ENCODE measurements around the gene MYRF. TPM values are rescaled to one million over a fixed set of nuclear protein-coding genes. Genes with fewer than 3 reads are reported as not detected.

Gene MYRF
- total and polyA plus RNA-seq, 9 of the 15 experiments (the other 6 are each of a cell fraction or from before 2014, with no cell fraction given): 2.3 to 25.8 (median 7.1) TPM

- TF ChIP-seq CREB3L1 (IDR thresholded peaks at IDR 0.05; ENCODE audit: borderline replicate concordance, low read depth) (peak; percentile 77; the same call in 1 of the 2 replicates), NELFE (IDR thresholded peaks at IDR 0.05; ENCODE audit: insufficient read depth, insufficient read length) (no peak), IRF1 (CRISPR knock-in tag; IDR thresholded peaks at IDR 0.05; ENCODE audit: borderline replicate concordance) (no peak), MTA3 (IDR thresholded peaks at IDR 0.05; ENCODE audit: borderline replicate concordance) (peak; percentile 96), ZNF398 (CRISPR knock-in tag; IDR thresholded peaks at IDR 0.05) (no peak), ZNF586 (CRISPR knock-in tag; conservative IDR thresholded peaks at IDR 0.05) (no peak), PHTF2 (CRISPR knock-in tag; IDR thresholded peaks at IDR 0.05) (no peak), ZBTB7A (IDR thresholded peaks at IDR 0.05; ENCODE audit: borderline replicate concordance, control insufficient read depth, low read depth, low read length) (peak; percentile 97), POU5F1 (IDR thresholded peaks at IDR 0.05; ENCODE audit: borderline replicate concordance, low read depth, low read length, partially characterized antibody) (no peak), SP1 (CRISPR knock-in tag; IDR thresholded peaks at IDR 0.05) (no peak; the same call in 1 of the 2 replicates), FIP1L1 (IDR thresholded peaks at IDR 0.05; ENCODE audit: low read depth, low read length, poor library complexity, severe bottlenecking) (peak; percentile 93), HSF4 (CRISPR knock-in tag; IDR thresholded peaks at IDR 0.05; ENCODE audit: borderline replicate concordance) (no peak)
- TF ChIP-seq, protein P1, sequence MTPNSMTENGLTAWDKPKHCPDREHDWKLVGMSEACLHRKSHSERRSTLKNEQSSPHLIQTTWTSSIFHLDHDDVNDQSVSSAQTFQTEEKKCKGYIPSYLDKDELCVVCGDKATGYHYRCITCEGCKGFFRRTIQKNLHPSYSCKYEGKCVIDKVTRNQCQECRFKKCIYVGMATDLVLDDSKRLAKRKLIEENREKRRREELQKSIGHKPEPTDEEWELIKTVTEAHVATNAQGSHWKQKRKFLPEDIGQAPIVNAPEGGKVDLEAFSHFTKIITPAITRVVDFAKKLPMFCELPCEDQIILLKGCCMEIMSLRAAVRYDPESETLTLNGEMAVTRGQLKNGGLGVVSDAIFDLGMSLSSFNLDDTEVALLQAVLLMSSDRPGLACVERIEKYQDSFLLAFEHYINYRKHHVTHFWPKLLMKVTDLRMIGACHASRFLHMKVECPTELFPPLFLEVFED (CRISPR knock-in tag; conservative IDR thresholded peaks at IDR 0.05): no peak
- TF ChIP-seq, protein P2, sequence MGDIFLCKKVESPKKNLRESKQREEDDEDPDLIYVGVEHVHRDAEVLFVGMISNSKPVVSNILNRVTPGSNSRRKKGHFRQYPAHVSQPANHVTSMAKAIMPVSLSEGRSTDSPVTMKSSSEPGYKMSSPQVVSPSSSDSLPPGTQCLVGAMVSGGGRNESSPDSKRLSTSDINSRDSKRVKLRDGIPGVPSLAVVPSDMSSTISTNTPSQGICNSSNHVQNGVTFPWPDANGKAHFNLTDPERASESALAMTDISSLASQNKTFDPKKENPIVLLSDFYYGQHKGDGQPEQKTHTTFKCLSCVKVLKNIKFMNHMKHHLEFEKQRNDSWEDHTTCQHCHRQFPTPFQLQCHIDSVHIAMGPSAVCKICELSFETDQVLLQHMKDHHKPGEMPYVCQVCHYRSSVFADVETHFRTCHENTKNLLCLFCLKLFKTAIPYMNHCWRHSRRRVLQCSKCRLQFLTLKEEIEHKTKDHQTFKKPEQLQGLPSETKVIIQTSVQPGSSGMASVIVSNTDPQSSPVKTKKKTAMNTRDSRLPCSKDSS (IDR thresholded peaks at IDR 0.05; ENCODE audit: low read depth, partially characterized antibody): no peak
- TF ChIP-seq, protein P3, sequence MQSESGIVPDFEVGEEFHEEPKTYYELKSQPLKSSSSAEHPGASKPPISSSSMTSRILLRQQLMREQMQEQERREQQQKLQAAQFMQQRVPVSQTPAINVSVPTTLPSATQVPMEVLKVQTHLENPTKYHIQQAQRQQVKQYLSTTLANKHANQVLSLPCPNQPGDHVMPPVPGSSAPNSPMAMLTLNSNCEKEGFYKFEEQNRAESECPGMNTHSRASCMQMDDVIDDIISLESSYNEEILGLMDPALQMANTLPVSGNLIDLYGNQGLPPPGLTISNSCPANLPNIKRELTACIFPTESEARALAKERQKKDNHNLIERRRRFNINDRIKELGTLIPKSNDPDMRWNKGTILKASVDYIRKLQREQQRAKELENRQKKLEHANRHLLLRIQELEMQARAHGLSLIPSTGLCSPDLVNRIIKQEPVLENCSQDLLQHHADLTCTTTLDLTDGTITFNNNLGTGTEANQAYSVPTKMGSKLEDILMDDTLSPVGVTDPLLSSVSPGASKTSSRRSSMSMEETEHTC (IDR thresholded peaks at IDR 0.05): no peak
Measured at GRCh38 chr11:61816736-61817455, 64.5 kb downstream of the MYRF start, which contains the start of gene FADS1 (continued).

Measured in K562 (cell line).